Chondrocyte (in vitro differentiated cells): ENCODE data around the gene CDC42EP5. TPM values are rescaled to one million over a fixed set of nuclear protein-coding genes. Genes with fewer than 3 reads are reported as not detected.

Experiments used
- DNase-seq: peaks from one replicate; pipeline ENCODE4 v3.0.0; 2021; ENCODE audit warnings: mixed read lengths, low spot score
- H3K27ac Mint-ChIP-seq: one replicate; pipeline ENCODE4 v1.8.0; 2021; ENCODE audit warnings: mild to moderate bottlenecking, moderate library complexity, mixed read lengths; ENCODE audit not compliant: unreplicated experiment
- H3K27me3 Mint-ChIP-seq: 2 replicates; pipeline ENCODE4 v1.8.0; 2021; ENCODE audit warnings: low read depth, mixed read lengths
- H3K36me3 Mint-ChIP-seq: 2 replicates; pipeline ENCODE4 v1.8.0; 2021; ENCODE audit warnings: low read depth, mixed read lengths
- H3K4me1 Mint-ChIP-seq: 2 replicates; pipeline ENCODE4 v1.8.0; 2021; ENCODE audit warnings: low read depth, mild to moderate bottlenecking, mixed read lengths
- H3K4me3 Mint-ChIP-seq: one replicate; pipeline ENCODE4 v1.8.0; 2021; ENCODE audit warnings: mild to moderate bottlenecking, moderate library complexity, mixed read lengths; ENCODE audit not compliant: unreplicated experiment
- H3K9me3 Mint-ChIP-seq: 2 replicates; pipeline ENCODE4 v1.8.0; 2021; ENCODE audit warnings: low read depth, mixed read lengths
- CTCF ChIP-seq: fragments of 200-600 bp; sonication (generic); IDR thresholded peaks from 2 replicates; pipeline ENCODE4 v1.5.0; 2021; ENCODE audit warnings: antibody characterized with exemption, mild to moderate bottlenecking, moderate library complexity
- total RNA-seq: library from RNA; stranded (reverse); gene quantifications from 3 replicates; pipeline ENCODE4 v1.2.1, GENCODE V29; 2021

The CDC42EP5 gene
- total RNA-seq, 1 donor from 2014 or later = 66.4 TPM

- DNase-seq = no peak
- TF ChIP-seq CTCF = no peak
- no peaks in the 10 kb centered on the region for H3K9me3 Mint-ChIP-seq
- H3K27ac Mint-ChIP-seq = no peak overlapping the region
- H3K36me3 Mint-ChIP-seq = peaks cover 3% of the 10 kb centered on the region
- H3K4me1 Mint-ChIP-seq = peaks cover 8% of the 10 kb centered on the region
- H3K4me3 Mint-ChIP-seq = no peak overlapping the region
- peaks cover 26% of the 10 kb centered on the region for H3K27me3 Mint-ChIP-seq
These were observed 53.1 kb downstream of the CDC42EP5 start for GRCh38 chr19:54420068-54420382.

GRCh38 chr19:54418930-54419800 lies 53.9 kb downstream of the CDC42EP5 start:
- Mint-ChIP-seq H3K27ac (no peak overlapping the region), H3K36me3 (peaks cover 3% of the 10 kb centered on the region), H3K27me3 (peaks cover 33% of the 10 kb centered on the region), H3K9me3 (peaks cover 1% of the 10 kb centered on the region), H3K4me1 (peaks cover 8% of the 10 kb centered on the region), H3K4me3 (no peak overlapping the region)
- no peak for TF ChIP-seq CTCF
- DNase-seq = no peak

- no peak for TF ChIP-seq CTCF
- peaks cover 3% of the 10 kb centered on the region for H3K36me3 Mint-ChIP-seq
- no peak for DNase-seq
- H3K4me1 Mint-ChIP-seq = peaks cover 8% of the 10 kb centered on the region
- H3K4me3 Mint-ChIP-seq = peak overlapping the region; percentile 3
- H3K27me3 Mint-ChIP-seq = peaks cover 36% of the 10 kb centered on the region
- peak overlapping the region; percentile 68 for H3K27ac Mint-ChIP-seq
- peaks cover 4% of the 10 kb centered on the region for H3K9me3 Mint-ChIP-seq
These were observed 54.8 kb downstream of the CDC42EP5 start for GRCh38 chr19:54418030-54418929.

- H3K27ac Mint-ChIP-seq = no peak overlapping the region
- peaks cover 4% of the 10 kb centered on the region for H3K9me3 Mint-ChIP-seq
- H3K27me3 Mint-ChIP-seq = peaks cover 34% of the 10 kb centered on the region
- no peak overlapping the region for H3K4me3 Mint-ChIP-seq
- peaks cover 8% of the 10 kb centered on the region for H3K4me1 Mint-ChIP-seq
- no peak for DNase-seq
- H3K36me3 Mint-ChIP-seq = peaks cover 3% of the 10 kb centered on the region
- no peak for TF ChIP-seq CTCF
These were observed 56.2 kb downstream of the CDC42EP5 start for GRCh38 chr19:54416695-54417491.
